Measurements from ENCODE around the gene RIMS4. TPM values are rescaled to one million over a fixed set of nuclear protein-coding genes. Genes with fewer than 3 reads are reported as not detected.

RIMS4 gene
- total and polyA plus RNA-seq, 9 of the 15 experiments (the other 6 are each of a cell fraction or from before 2014, with no cell fraction given) = 0.04 TPM; not detected in 8

DNA sequence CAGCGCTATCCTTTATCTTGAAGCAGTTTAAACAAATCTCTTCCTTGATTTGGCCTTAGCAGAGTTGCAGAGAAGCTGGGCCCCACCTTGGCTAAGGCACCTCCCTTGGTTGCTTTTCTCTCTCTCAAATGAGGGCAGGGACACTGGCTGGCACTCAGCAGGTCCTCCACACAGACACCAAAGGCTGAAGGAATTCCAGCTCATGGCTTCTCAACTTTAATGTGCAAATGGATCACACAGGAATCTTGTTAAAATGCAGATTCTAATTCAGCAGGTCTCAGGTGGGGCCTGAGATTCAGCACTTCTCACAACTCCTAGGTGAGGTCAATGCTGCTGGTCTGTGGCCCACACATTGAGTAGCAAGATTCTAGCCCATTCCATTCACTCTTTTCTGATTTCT lies 25.7 kb downstream of the RIMS4 start:
- no peak overlapping the region for H3K9ac ChIP-seq (ENCODE audit: insufficient read depth in 1 of 2, low read depth in 2 of 2, low read length in 2 of 2)
- no TSS peak for BruUV-seq (replicated peaks)
- ChIA-PET CTCF (ENCODE audit: low intra/inter-chr PET ratio) (no interaction called here), POLR2A (no interaction called here)
- no peaks in the 10 kb centered on the region for H3K4me1 ChIP-seq (replicated peaks in 1 of 2; ENCODE audit: control insufficient read depth in 2 of 2, insufficient read depth in 2 of 2, low read length in 2 of 2)
- ATAC-seq (no peak), DNase-seq (ENCODE audit: extremely low read depth in 1 of 4, low spot score in 3 of 4) (no peak), FAIRE-seq (no peak)
- intact Hi-C loops (cut with micrococcal nuclease) = no loop called here
- H3K36me3 ChIP-seq (ENCODE audit: control insufficient read depth, insufficient read depth, low read length) = no peaks in the 10 kb centered on the region
- in situ Hi-C loops (cut with MboI) = no loop called here
- H3K4me2 ChIP-seq (ENCODE audit: insufficient read depth, low read length) = no peak overlapping the region
- no peak overlapping the region for H3K4me3 ChIP-seq
- no peak overlapping the region for H2AFZ ChIP-seq (ENCODE audit: low read depth, low read length)
- H3K9me1 ChIP-seq (ENCODE audit: control insufficient read depth, insufficient read depth, low read length) = no peaks in the 10 kb centered on the region
- TF ChIP-seq SNRNP70 (optimal IDR thresholded peaks at IDR 0.05; ENCODE audit: low read depth, low read length) (no peak), NUFIP1 (IDR thresholded peaks at IDR 0.05; ENCODE audit: partially characterized antibody) (no peak), CBX3 (IDR thresholded peaks at IDR 0.05; ENCODE audit: borderline replicate concordance in 1 of 2, low read length in 2 of 2) (no peak), CBFA2T2 (conservative IDR thresholded peaks at IDR 0.05) (no peak), FOXA1 (IDR thresholded peaks at IDR 0.05; ENCODE audit: borderline replicate concordance) (no peak), ZNF717 (CRISPR knock-in tag; IDR thresholded peaks at IDR 0.05) (no peak), ZNF507 (tag; conservative IDR thresholded peaks at IDR 0.05) (no peak), ZNF584 (CRISPR knock-in tag; IDR thresholded peaks at IDR 0.05; ENCODE audit: low read depth) (no peak), BMI1 (IDR thresholded peaks at IDR 0.05; ENCODE audit: low read length) (no peak), HEY1 (CRISPR knock-in tag; IDR thresholded peaks at IDR 0.05; ENCODE audit: borderline replicate concordance) (no peak), KLF1 (tag; IDR thresholded peaks at IDR 0.05) (no peak), SMARCE1 (IDR thresholded peaks at IDR 0.05) (no peak), FIP1L1 (IDR thresholded peaks at IDR 0.05; ENCODE audit: low read depth, low read length, poor library complexity, severe bottlenecking) (no peak), PHF20 (IDR thresholded peaks at IDR 0.05; ENCODE audit: partially characterized antibody) (no peak), XRCC5 (IDR thresholded peaks at IDR 0.05; ENCODE audit: low read depth, low read length) (no peak)
- TF ChIP-seq, protein P1, sequence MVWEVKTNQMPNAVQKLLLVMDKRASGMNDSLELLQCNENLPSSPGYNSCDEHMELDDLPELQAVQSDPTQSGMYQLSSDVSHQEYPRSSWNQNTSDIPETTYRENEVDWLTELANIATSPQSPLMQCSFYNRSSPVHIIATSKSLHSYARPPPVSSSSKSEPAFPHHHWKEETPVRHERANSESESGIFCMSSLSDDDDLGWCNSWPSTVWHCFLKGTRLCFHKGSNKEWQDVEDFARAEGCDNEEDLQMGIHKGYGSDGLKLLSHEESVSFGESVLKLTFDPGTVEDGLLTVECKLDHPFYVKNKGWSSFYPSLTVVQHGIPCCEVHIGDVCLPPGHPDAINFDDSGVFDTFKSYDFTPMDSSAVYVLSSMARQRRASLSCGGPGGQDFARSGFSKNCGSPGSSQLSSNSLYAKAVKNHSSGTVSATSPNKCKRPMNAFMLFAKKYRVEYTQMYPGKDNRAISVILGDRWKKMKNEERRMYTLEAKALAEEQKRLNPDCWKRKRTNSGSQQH (CRISPR knock-in tag; IDR thresholded peaks at IDR 0.05) = no peak
- no peaks in the 10 kb centered on the region for H3K9me3 ChIP-seq (replicated peaks; ENCODE audit: control insufficient read depth, insufficient read depth, low read depth, low read length)
- 0% methylated on average over 1 of the region's 1 CpG for WGBS (ENCODE audit: insufficient coverage, low coverage, missing lambda C conversion rate)
- no peak overlapping the region for H3K27ac ChIP-seq (ENCODE audit: extremely low read depth, low read depth, low read length)
- no peaks in the 10 kb centered on the region; the same call in 1 of the 2 replicates for H4K20me1 ChIP-seq (replicated peaks; ENCODE audit: control insufficient read depth, insufficient read depth, low read length)
- no peaks in the 10 kb centered on the region for H3K79me2 ChIP-seq (ENCODE audit: control insufficient read depth, insufficient read depth, low read length)
- H3K27me3 ChIP-seq (ENCODE audit: control insufficient read depth in 2 of 2, insufficient read depth in 2 of 2, low read length in 2 of 2) = peaks cover 5 to 10% of the 10 kb centered on the region in 2 experiments; a peak in 4 of 5 replicates
